LNCaP clone FGC (cell line): ENCODE data around the gene ROR1.

Experiments used
- DNase-seq: peaks from one replicate; pipeline ENCODE4 v3.0.0-alpha.2; 2011; ENCODE audit warnings: low read depth
- H3K4me3 ChIP-seq: 2 replicates; pipeline ENCODE4 v1.5.1; 2011; ENCODE audit warnings: mild to moderate bottlenecking, low read depth, low read length, control low read depth
- TF ChIP-seq, protein P1 (sequence below): IDR thresholded peaks from 2 replicates; pipeline ENCODE4 v1.5.1; 2012; ENCODE audit warnings: mild to moderate bottlenecking; ENCODE audit not compliant: control insufficient read depth, insufficient read depth; ENCODE audit errors: extremely low read depth

ROR1 gene

GRCh38 chr1:63928186-63929105 lies 154.6 kb downstream of the ROR1 start:
- no peak overlapping the region for H3K4me3 ChIP-seq
- DNase-seq = peak; percentile 96
- TF ChIP-seq, protein P1, sequence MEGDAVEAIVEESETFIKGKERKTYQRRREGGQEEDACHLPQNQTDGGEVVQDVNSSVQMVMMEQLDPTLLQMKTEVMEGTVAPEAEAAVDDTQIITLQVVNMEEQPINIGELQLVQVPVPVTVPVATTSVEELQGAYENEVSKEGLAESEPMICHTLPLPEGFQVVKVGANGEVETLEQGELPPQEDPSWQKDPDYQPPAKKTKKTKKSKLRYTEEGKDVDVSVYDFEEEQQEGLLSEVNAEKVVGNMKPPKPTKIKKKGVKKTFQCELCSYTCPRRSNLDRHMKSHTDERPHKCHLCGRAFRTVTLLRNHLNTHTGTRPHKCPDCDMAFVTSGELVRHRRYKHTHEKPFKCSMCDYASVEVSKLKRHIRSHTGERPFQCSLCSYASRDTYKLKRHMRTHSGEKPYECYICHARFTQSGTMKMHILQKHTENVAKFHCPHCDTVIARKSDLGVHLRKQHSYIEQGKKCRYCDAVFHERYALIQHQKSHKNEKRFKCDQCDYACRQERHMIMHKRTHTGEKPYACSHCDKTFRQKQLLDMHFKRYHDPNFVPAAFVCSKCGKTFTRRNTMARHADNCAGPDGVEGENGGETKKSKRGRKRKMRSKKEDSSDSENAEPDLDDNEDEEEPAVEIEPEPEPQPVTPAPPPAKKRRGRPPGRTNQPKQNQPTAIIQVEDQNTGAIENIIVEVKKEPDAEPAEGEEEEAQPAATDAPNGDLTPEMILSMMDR = no peak

DNA sequence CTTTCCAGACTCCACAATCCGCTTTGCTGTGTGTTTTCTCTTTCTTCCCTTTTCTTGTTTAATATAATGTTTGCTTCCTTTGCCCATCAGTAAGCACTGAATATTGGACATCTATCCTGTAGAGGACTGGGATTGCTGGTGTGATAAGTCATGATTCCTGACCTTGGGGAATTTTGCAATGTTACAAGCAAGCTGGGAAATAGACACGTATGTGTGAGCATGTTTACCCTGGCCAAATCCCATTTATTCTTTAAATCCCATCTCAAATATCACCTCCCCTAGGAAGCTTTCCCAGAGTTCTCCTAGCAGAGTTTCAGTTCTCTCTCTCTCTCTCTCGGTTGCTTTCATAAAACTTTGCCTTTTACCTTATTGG lies 155.3 kb downstream of the ROR1 start:
- DNase-seq = peak; percentile 27
- no peak overlapping the region for H3K4me3 ChIP-seq
- TF ChIP-seq, protein P1 = no peak

GRCh38 chr1:63931468-63931867 lies 157.7 kb downstream of the ROR1 start:
- H3K4me3 ChIP-seq = no peak overlapping the region
- no peak for DNase-seq
- TF ChIP-seq, protein P1 = no peak

GRCh38 chr1:63934697-63935096 lies 160.9 kb downstream of the ROR1 start:
- no peak for DNase-seq
- TF ChIP-seq, protein P1 = no peak
- no peak overlapping the region for H3K4me3 ChIP-seq

DNA sequence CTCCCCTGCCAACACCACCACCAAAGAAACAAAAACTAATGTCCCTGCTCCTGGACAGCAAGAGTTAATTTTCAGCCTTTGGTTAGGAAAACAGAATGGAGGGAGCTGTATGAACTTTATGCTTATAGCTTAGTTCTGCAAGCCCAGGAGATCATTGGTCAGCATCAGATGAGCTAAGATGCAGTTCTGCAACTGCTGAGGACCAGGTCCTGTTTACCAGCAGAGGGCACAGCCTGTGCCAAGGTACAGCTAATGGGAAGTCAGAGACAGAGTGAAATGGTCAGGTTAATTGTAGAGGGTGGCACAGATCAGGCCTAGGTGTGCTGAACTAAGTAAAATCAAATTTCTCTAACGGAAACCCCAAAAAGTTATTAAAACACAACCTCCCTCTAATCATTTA lies 161.3 kb downstream of the ROR1 start:
- H3K4me3 ChIP-seq = no peak overlapping the region
- TF ChIP-seq, protein P1 = peak; percentile 78
- DNase-seq = peak; percentile 34

GRCh38 chr1:63935553-63935952 lies 161.7 kb downstream of the ROR1 start:
- TF ChIP-seq, protein P1 = no peak
- no peak for DNase-seq
- H3K4me3 ChIP-seq = no peak overlapping the region
